ENCODE data around the gene PURB. TPM values are rescaled to one million over a fixed set of nuclear protein-coding genes. Genes with fewer than 3 reads are reported as not detected.

Gene PURB
- polyA plus RNA-seq, 1 donor (not counting 4 experiments of a cell fraction or from before 2014, with no cell fraction given), result 7.7 TPM

GRCh38 chr7:44876393-44876792 lies 8.9 kb downstream of the PURB start:
- Histone ChIP-seq H4K20me1 (ENCODE audit: control insufficient read depth, extremely low read depth, insufficient read depth, low read length) (peaks cover 10% of the 10 kb centered on the region), H3K79me2 (ENCODE audit: control insufficient read depth, insufficient read depth, low read length) (peaks cover 27% of the 10 kb centered on the region), H3K9ac (ENCODE audit: control insufficient read depth, extremely low read depth, insufficient read depth, low read length) (no peak overlapping the region), H3K4me3 (ENCODE audit: control insufficient read depth in 2 of 3, extremely low read depth in 1 of 3, insufficient read depth in 2 of 3, low read depth in 1 of 3, low read length in 3 of 3) (no peak overlapping the region), H3K27me3 (ENCODE audit: control insufficient read depth, extremely low read depth, insufficient read depth, low read length) (no peaks in the 10 kb centered on the region), H3K27ac (ENCODE audit: control insufficient read depth, insufficient read depth, low read length) (no peak overlapping the region), H3K4me1 (ENCODE audit: control insufficient read depth, extremely low read depth, insufficient read depth, low read length) (peaks cover 3% of the 10 kb centered on the region), H3K9me1 (ENCODE audit: control insufficient read depth, extremely low read depth, insufficient read depth, low read length) (no peaks in the 10 kb centered on the region), H3K36me3 (ENCODE audit: control insufficient read depth in 2 of 2, extremely low read depth in 1 of 2, insufficient read depth in 2 of 2, low read length in 2 of 2) (no peaks in the 10 kb centered on the region), H3K4me2 (ENCODE audit: control insufficient read depth, extremely low read depth, insufficient read depth, low read depth, low read length) (no peak overlapping the region), H3K9me3 (ENCODE audit: control insufficient read depth, low read depth, low read length) (no peaks in the 10 kb centered on the region), H2AFZ (ENCODE audit: control insufficient read depth, low read length) (no peak overlapping the region)
- DNase-seq (ENCODE audit: low read depth, low spot score) (no peak), FAIRE-seq (no peak)
- dilution Hi-C loops (cut with MboI; ENCODE audit: extremely low pct_ligation_motif_present, low sequenced_read_pairs), result no loop called here
- no peak for TF ChIP-seq EZH2 (IDR thresholded peaks at IDR 0.05; ENCODE audit: low read length)
- no peak for TF ChIP-seq CTCF (optimal IDR thresholded peaks at IDR 0.05 in 1 of 3, IDR thresholded peaks at IDR 0.05 in 1 of 3, conservative IDR thresholded peaks at IDR 0.05 in 1 of 3; ENCODE audit: extremely low read depth in 1 of 3, insufficient read depth in 2 of 3, low read length in 3 of 3)

- dilution Hi-C loops (cut with MboI; ENCODE audit: extremely low pct_ligation_motif_present, low sequenced_read_pairs), result no loop called here
- H2AFZ ChIP-seq (ENCODE audit: control insufficient read depth, low read length), result no peak overlapping the region
- H3K4me2 ChIP-seq (ENCODE audit: control insufficient read depth, extremely low read depth, insufficient read depth, low read depth, low read length), result no peak overlapping the region
- DNase-seq (ENCODE audit: low read depth, low spot score) (no peak), FAIRE-seq (no peak)
- TF ChIP-seq CTCF (optimal IDR thresholded peaks at IDR 0.05 in 1 of 3, IDR thresholded peaks at IDR 0.05 in 1 of 3, conservative IDR thresholded peaks at IDR 0.05 in 1 of 3; ENCODE audit: extremely low read depth in 1 of 3, insufficient read depth in 2 of 3, low read length in 3 of 3), result no peak
- TF ChIP-seq EZH2 (IDR thresholded peaks at IDR 0.05; ENCODE audit: low read length), result no peak
- H3K79me2 ChIP-seq (ENCODE audit: control insufficient read depth, insufficient read depth, low read length), result peaks cover 16% of the 10 kb centered on the region
- H3K9me1 ChIP-seq (ENCODE audit: control insufficient read depth, extremely low read depth, insufficient read depth, low read length), result no peaks in the 10 kb centered on the region
- H3K36me3 ChIP-seq (ENCODE audit: control insufficient read depth in 2 of 2, extremely low read depth in 1 of 2, insufficient read depth in 2 of 2, low read length in 2 of 2), result no peaks in the 10 kb centered on the region
- no peak overlapping the region for H3K27ac ChIP-seq (ENCODE audit: control insufficient read depth, insufficient read depth, low read length)
- H3K4me1 ChIP-seq (ENCODE audit: control insufficient read depth, extremely low read depth, insufficient read depth, low read length), result no peaks in the 10 kb centered on the region
- no peak overlapping the region for H3K4me3 ChIP-seq (ENCODE audit: control insufficient read depth in 2 of 3, extremely low read depth in 1 of 3, insufficient read depth in 2 of 3, low read depth in 1 of 3, low read length in 3 of 3)
- H3K27me3 ChIP-seq (ENCODE audit: control insufficient read depth, extremely low read depth, insufficient read depth, low read length), result no peaks in the 10 kb centered on the region
- peaks cover 2% of the 10 kb centered on the region for H4K20me1 ChIP-seq (ENCODE audit: control insufficient read depth, extremely low read depth, insufficient read depth, low read length)
- no peak overlapping the region for H3K9ac ChIP-seq (ENCODE audit: control insufficient read depth, extremely low read depth, insufficient read depth, low read length)
- no peaks in the 10 kb centered on the region for H3K9me3 ChIP-seq (ENCODE audit: control insufficient read depth, low read depth, low read length)
Measured at GRCh38 chr7:44875241-44875640, 10.1 kb downstream of the PURB start.
